SK-N-MC (cell line): ENCODE results near the gene SSH3.

Experiments
- DNase-seq: peaks from one replicate; pipeline ENCODE4 v3.0.0-alpha.2; 2011; ENCODE audit warnings: low read depth, low spot score
- H3K27ac ChIP-seq: fragments of 200-600 bp; sonication (generic); 2 replicates; pipeline ENCODE4 v1.5.1; 2016; ENCODE audit warnings: mixed run types
- H3K36me3 ChIP-seq: fragments of 200-600 bp; sonication (generic); 2 replicates; pipeline ENCODE4 v1.6.1; 2017; ENCODE audit warnings: antibody characterized with exemption, low read length, mixed read lengths; ENCODE audit not compliant: insufficient read depth
- H3K4me3 ChIP-seq: fragments of 200-600 bp; sonication (generic); 2 replicates; pipeline ENCODE4 v1.5.1; 2016
- H3K9ac ChIP-seq: fragments of 200-600 bp; sonication (generic); 2 replicates; pipeline ENCODE4 v1.8.0; 2017; ENCODE audit warnings: mixed run types, mixed read lengths; ENCODE audit not compliant: insufficient read length
- H3K9me3 ChIP-seq: fragments of 200-600 bp; sonication (generic); 2 replicates; pipeline ENCODE4 v1.6.1; 2017; ENCODE audit warnings: low read depth, mild to moderate bottlenecking, antibody characterized with exemption, low read length, moderate library complexity, mixed read lengths
- EZH2 ChIP-seq: fragments of 200-600 bp; sonication (generic); IDR thresholded peaks from one replicate; pipeline ENCODE4 v1.6.1; 2017; ENCODE audit warnings: antibody characterized with exemption
- FOXP2 ChIP-seq: optimal IDR thresholded peaks from 2 replicates; pipeline ENCODE3; 2011; ENCODE audit warnings: mild to moderate bottlenecking, moderate library complexity; ENCODE audit not compliant: insufficient read depth; ENCODE audit errors: extremely low read length, control extremely low read depth
- POLR2AphosphoS5 ChIP-seq: IDR thresholded peaks from 2 replicates; pipeline ENCODE4 v1.6.1; 2012; ENCODE audit warnings: mild to moderate bottlenecking, low read depth, low read length, borderline replicate concordance

SSH3 gene

DNA sequence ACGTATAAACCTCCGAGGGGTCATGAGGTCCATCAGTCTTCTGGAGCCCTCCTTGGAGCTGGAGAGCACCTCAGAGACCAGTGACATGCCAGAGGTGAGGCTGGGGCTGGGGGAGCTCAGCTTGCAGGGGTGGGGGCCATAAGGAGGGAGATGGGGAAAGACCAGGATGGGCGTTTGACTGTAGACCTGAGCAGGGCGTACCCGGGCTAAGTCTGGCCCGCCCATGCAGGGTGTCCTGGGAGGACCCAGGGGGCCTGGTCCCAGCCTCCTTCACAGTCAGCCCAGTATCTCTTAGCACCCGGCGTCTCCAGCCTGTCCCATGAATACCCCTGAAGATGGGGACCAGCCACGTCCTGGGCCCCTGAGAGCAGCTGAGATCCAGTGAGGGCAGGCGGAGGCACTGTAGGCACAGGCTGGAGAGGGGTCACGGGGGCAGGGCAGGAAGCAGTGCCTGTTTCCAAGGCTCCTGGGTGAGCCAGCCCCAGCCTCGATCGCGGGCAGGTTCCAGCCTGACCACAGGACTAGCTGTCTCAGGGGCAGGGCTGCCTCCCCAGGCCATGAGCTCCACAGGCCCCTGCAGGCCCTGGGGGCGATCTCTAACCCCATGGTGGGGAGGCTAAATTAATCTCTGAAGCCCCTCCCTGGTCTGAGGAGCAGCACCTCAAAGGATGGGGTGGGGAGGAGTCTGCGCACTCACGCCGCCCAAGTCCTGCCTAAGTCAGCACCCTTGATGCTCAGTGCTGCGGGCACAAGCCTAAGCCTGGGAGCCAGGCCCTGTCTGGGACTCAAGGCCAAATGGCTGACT, 7.1 kb downstream of the SSH3 start:
- Histone ChIP-seq H3K27ac (no peak overlapping the region), H3K36me3 (no peaks in the 10 kb centered on the region)
- DNase-seq: no peak

DNA sequence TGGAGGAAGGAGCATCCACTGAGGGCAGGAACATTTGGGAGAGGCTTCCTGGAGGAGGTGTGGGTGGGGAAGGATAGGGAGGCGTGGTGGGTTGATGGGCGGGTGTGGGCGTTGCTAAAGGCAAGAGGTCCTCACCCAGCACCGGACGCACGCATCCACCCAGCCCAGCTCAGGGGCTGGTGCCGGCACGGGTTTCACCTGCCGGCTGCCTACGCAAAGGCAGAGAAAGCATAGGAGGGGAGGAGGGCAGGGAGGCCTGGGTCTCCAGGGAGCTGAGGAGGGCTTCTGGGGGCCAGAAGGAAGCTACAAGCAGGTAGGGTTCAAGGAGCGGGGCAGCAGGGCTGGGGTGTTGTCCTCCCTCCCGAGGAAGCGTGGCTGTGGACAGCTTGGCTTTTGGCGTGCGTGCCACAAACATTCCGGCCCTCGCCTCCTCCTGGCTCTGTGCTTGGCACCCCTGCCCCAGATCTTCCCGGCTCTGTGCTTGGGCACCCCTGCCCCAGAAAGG, 7.8 kb downstream of the SSH3 start:
- no peak for DNase-seq
- Histone ChIP-seq H3K36me3 (no peaks in the 10 kb centered on the region), H3K27ac (no peak overlapping the region)

More for the DNA sequence above, 7.1 kb downstream of the SSH3 start:
- H3K4me3 ChIP-seq: no peak overlapping the region
- no peak overlapping the region for H3K9ac ChIP-seq
- no peak for TF ChIP-seq FOXP2
- no peak for TF ChIP-seq POLR2AphosphoS5
- no peak for TF ChIP-seq EZH2
- H3K9me3 ChIP-seq: no peaks in the 10 kb centered on the region

DNA sequence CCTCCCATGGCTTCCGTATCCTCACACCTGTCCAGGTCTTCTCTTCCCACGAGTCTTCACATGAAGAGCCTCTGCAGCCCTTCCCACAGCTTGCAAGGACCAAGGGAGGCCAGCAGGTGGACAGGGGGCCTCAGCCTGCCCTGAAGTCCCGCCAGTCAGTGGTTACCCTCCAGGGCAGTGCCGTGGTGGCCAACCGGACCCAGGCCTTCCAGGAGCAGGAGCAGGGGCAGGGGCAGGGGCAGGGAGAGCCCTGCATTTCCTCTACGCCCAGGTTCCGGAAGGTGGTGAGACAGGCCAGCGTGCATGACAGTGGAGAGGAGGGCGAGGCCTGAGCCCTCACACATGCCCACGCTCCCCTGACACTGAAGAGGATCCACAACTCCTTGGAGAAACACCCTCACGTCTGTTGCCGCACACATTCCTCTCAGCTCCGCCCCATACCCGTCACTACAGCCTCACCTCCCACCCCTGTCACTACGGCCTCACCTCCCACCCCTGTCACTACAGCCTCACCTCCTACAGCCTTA, 8.3 kb downstream of the SSH3 start:
- H3K36me3 ChIP-seq: no peaks in the 10 kb centered on the region
- no peak overlapping the region for H3K4me3 ChIP-seq
- no peak overlapping the region for H3K27ac ChIP-seq
- H3K9ac ChIP-seq: no peak overlapping the region
- no peaks in the 10 kb centered on the region for H3K9me3 ChIP-seq
- no peak for DNase-seq
- TF ChIP-seq POLR2AphosphoS5 (no peak), EZH2 (no peak)

More for the DNA sequence above, 7.8 kb downstream of the SSH3 start:
- TF ChIP-seq EZH2 (no peak), POLR2AphosphoS5 (no peak), FOXP2 (no peak)
- no peaks in the 10 kb centered on the region for H3K9me3 ChIP-seq
- H3K4me3 ChIP-seq: no peak overlapping the region
- no peak overlapping the region for H3K9ac ChIP-seq

DNA sequence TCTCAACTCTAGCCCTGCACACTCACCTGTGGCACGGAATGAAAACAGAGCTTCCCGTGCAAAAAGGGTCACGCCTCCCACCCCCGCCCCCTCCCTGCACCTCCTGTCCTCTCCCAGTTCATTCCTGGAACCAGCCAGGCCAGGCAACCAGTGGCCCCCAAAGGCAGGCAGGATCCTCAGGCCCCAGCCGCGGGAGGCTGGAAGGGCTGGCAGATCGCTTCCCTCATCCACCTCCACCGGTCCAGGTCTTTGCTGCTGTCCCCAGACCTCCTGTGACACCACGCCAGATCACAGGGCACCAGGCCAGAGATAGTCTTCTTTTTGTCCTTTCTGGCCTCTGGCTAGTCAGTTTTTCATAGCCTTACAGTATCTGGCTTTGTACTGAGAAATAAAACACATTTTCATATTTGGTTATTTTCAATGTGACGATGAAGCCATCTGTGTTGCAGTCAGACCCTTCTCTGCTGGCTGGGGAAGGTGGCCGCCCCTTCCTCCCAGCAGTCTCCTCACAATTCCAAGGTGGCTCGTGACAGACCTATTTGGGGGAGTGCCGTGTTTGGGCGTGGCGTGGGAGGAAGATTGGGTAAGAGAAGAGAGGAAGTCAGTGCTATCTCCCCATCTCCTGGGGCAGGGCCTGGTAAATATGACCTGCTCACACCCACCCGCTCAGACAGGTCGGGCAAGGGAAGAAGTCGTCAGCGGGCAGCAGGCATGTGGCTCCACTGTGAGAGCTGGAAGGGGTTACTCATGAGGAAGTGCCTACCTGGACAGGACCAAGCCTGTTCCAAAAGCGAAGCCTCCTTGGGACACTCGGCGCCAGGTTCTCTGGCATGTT, 9.1 kb downstream of the SSH3 start:
- DNase-seq: no peak
- no peak overlapping the region for H3K27ac ChIP-seq
- no peak overlapping the region for H3K9ac ChIP-seq
- TF ChIP-seq EZH2: no peak
- no peaks in the 10 kb centered on the region for H3K36me3 ChIP-seq
- H3K9me3 ChIP-seq: no peaks in the 10 kb centered on the region
- H3K4me3 ChIP-seq: no peak overlapping the region

DNA sequence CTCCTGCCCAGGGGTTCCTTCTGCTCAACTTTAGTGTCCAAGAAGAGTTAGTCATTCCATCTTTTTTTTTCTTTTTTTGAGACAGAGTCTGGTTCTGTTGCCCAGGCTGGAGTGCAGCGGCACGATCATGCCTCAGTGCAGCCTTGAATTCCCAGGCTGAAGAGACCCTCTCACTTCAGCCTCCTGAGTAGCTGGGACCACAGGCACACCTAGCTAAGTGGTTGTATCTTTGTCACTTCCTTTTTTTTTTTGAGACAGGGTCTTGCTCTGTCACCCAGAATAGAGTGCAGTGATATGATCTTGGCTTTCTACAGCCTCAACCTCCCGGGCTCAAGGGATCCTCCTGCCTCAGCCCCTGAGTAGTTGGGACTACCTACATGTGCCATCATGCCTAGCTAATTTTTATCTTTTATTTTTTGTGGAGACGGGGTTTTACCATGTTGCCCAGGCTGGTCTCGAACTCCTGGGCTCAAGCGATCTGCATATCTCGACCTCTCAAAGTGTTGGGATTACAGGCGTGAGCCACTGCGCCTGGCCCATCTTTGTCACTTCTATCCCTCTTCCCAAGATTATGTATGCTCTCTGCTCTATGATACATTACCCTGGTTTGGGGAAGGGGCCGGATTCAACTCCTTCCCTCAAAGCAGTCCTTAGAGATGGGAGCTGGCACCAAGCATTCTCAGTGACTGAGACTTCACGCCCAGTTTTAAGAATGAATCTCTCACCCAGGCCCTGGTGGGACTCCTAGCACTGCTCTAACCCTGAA, 10.0 kb downstream of the SSH3 start:
- H3K9ac ChIP-seq: no peak overlapping the region

DNA sequence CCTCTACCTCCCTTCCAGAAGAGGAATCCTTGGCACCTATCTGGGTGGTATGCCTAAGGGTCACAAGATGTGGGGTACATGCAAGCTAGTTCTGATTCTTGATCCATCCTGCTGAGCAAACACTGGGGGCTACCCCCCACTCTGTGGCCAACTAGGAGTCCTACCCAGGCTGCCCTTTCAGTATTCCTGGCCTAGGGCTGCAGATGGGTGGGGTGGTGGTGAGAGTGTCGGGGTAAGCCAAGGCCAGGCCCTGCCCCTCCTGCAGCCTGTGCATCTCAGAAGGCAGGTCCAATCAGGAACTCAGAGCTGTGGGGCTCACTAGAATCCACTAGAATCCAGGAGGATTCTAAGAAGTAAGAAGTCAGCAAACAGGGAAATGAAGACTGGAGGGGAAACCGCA, 10.9 kb downstream of the SSH3 start:
- Histone ChIP-seq H3K36me3 (no peaks in the 10 kb centered on the region), H3K27ac (no peak overlapping the region), H3K9me3 (no peaks in the 10 kb centered on the region), H3K9ac (no peak overlapping the region), H3K4me3 (no peak overlapping the region)
- TF ChIP-seq FOXP2 (no peak), POLR2AphosphoS5 (no peak), EZH2 (no peak)
- no peak for DNase-seq

More for the DNA sequence above, 10.0 kb downstream of the SSH3 start:
- TF ChIP-seq POLR2AphosphoS5 (no peak), EZH2 (no peak), FOXP2 (no peak)
- H3K36me3 ChIP-seq: no peaks in the 10 kb centered on the region
- H3K27ac ChIP-seq: no peak overlapping the region
- DNase-seq: no peak
- H3K4me3 ChIP-seq: no peak overlapping the region
- no peaks in the 10 kb centered on the region for H3K9me3 ChIP-seq

DNA sequence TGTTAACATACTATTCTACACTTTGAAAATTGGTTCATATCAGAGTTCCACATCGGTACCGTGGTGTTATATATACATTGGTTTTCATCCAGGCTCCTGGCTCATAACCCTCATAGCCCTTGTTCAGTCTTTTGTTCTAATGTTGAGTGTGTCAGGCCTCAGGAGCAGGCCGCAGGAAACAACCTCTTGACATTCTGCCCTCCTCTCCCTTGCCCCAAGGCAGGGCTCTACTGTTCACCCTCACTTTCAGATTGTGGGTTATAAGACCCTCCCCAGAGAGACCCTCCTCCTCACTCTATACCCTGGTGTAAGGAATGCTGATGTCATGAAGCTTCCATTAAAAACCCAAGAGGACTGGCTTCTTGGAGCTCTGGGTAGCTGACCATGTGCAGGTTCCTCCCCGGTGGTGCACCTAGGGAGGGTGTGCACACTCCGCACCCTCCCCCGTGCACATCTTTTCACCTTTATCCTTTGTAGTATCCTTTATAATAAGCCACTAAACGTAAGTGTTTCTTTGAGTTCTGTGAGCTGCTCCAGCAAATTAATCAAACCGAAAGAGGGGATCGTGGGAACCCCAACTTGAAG, 12.1 kb downstream of the SSH3 start:
- no peak overlapping the region for H3K9ac ChIP-seq
- no peak for DNase-seq
- TF ChIP-seq POLR2AphosphoS5 (no peak), EZH2 (no peak), FOXP2 (no peak)
- no peak overlapping the region for H3K4me3 ChIP-seq
- no peaks in the 10 kb centered on the region for H3K9me3 ChIP-seq
- no peak overlapping the region for H3K27ac ChIP-seq
- no peaks in the 10 kb centered on the region for H3K36me3 ChIP-seq
